Activated naive CD8-positive, alpha-beta T cell treated with anti-CD3 and anti-CD28 coated beads, Interleukin-2, amount 10 ng/mL, durations not matched to agents 7 days and 5 days (primary cell): ENCODE data around the gene KCNJ15. TPM values are rescaled to one million over a fixed set of nuclear protein-coding genes. Genes with fewer than 3 reads are reported as not detected.

Source experiments
- ATAC-seq: fragments of 150-1000 bp; cut with Tn5 transposase; one replicate; pipeline ENCODE4 v1.10.0; 2021; ENCODE audit warnings: low read depth, moderate library complexity
- POLR2A ChIA-PET: fragments of 350-600 bp; sonication (Branson Sonifier 250); formaldehyde crosslinking; loops from one replicate; lab custom pipeline; 2021; ENCODE audit warnings: antibody characterized with exemption; lab: Charles Lee
- DNase-seq: peaks from one replicate; pipeline ENCODE4 v3.0.0; 2021
- H3K27ac Mint-ChIP-seq: one replicate; pipeline ENCODE4 v1.8.0; 2022; ENCODE audit warnings: mild to moderate bottlenecking, mixed read lengths
- H3K27me3 Mint-ChIP-seq: one replicate; pipeline ENCODE4 v1.8.0; 2022; ENCODE audit warnings: mild to moderate bottlenecking, moderate library complexity, mixed read lengths
- H3K36me3 Mint-ChIP-seq: one replicate; pipeline ENCODE4 v1.8.0; 2021; ENCODE audit warnings: mild to moderate bottlenecking, mixed read lengths
- H3K4me1 Mint-ChIP-seq: one replicate; pipeline ENCODE4 v1.8.0; 2021; ENCODE audit warnings: mixed read lengths
- H3K4me3 Mint-ChIP-seq: one replicate; pipeline ENCODE4 v1.8.0; 2022; ENCODE audit warnings: mild to moderate bottlenecking, moderate library complexity, mixed read lengths
- H3K9me3 Mint-ChIP-seq: one replicate; pipeline ENCODE4 v1.8.0; 2021; ENCODE audit warnings: mixed read lengths
- total RNA-seq, 2 experiments: library from RNA; stranded (reverse); gene quantifications; one replicate each; pipeline ENCODE4 v1.2.3, GENCODE V29; 2021

KCNJ15 gene
- total RNA-seq, 2 experiments from 2014 or later, result not detected

DNA sequence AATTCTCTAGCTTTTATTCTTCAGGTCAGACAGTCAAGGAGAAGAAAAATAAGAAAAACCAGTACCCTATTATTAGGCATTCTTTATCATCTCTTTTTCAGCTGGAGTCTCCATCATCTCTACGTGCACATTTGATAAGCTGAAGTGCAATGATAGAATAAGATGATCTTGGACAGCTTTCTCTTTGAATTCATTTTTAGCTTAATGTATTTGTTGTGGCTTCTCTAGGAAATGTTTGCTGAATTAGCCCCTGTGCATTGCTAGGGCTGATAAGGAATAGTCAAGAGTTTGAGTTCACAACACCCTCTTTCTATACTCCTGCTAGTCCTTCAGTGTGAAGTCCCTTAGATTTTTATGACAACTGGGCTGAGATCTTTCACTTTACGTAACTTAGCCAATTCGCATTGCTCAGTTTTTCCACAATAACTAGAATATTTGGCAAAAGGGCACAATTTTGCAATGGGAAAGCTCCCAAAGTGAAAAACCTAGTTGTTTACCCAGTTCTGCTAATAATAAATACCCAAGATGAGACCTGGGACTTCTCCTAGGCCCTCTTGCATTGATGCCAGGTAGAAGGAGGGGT lies 7.0 kb upstream of the KCNJ15 start:
- Mint-ChIP-seq H3K27me3 (peaks cover 18% of the 10 kb centered on the region), H3K9me3 (peaks cover 6% of the 10 kb centered on the region), H3K4me1 (peaks cover 12% of the 10 kb centered on the region), H3K27ac (no peak overlapping the region), H3K4me3 (no peak overlapping the region), H3K36me3 (no peaks in the 10 kb centered on the region)
- no peak for DNase-seq
- POLR2A ChIA-PET, result no interaction called here
- ATAC-seq, result no peak

DNA sequence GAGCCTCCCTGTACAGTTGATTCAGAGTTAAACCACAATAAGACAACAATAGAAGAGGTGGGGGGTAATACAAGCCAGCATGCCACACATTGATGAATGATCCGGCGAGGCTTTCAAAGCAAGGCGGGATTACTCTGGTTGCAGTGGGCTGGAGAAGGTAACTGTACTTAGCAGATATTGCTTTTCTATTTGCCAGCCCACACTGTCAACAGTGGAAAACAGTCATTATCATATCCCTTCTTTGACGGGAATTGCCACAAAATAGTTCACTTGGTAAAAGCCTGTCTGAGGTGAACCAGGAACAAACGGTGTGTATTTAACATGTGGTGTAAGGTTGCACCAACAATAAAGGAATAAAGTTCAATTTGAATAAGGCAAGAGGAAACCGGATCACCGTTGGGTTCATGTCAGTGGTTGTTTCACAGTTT lies 5.8 kb upstream of the KCNJ15 start:
- H3K27ac Mint-ChIP-seq, result no peak overlapping the region
- H3K4me1 Mint-ChIP-seq, result peaks cover 5% of the 10 kb centered on the region
- peaks cover 24% of the 10 kb centered on the region for H3K27me3 Mint-ChIP-seq
- peaks cover 6% of the 10 kb centered on the region for H3K9me3 Mint-ChIP-seq
- H3K4me3 Mint-ChIP-seq, result no peak overlapping the region
- no peaks in the 10 kb centered on the region for H3K36me3 Mint-ChIP-seq
- DNase-seq (no peak), ATAC-seq (no peak)
- POLR2A ChIA-PET, result no interaction called here

DNA sequence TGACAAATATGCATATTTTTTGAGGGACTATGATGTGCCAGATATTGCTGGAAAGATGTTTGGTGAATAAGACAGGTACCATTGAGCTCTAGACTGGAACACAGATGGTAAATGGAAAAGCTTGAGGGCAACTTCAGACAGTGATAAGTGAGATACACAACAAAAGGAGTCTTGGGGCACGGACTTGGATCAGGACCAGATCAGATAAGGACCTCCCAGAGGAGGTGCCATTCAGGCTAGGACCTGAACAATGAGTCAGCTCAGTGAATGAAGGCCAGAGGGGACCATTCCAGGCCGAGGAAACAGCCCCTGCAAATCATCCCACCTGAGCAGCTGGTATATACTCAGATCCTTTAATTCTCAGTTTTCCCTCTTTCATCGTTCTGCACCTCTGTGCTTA lies 1.8 kb upstream of the KCNJ15 start:
- ATAC-seq (no peak), DNase-seq (no peak)
- H3K27me3 Mint-ChIP-seq, result peaks cover 39% of the 10 kb centered on the region
- POLR2A ChIA-PET, result no interaction called here
- H3K36me3 Mint-ChIP-seq, result no peaks in the 10 kb centered on the region
- no peak overlapping the region for H3K27ac Mint-ChIP-seq
- H3K4me3 Mint-ChIP-seq, result no peak overlapping the region
- H3K4me1 Mint-ChIP-seq, result no peaks in the 10 kb centered on the region
- H3K9me3 Mint-ChIP-seq, result no peaks in the 10 kb centered on the region

DNA sequence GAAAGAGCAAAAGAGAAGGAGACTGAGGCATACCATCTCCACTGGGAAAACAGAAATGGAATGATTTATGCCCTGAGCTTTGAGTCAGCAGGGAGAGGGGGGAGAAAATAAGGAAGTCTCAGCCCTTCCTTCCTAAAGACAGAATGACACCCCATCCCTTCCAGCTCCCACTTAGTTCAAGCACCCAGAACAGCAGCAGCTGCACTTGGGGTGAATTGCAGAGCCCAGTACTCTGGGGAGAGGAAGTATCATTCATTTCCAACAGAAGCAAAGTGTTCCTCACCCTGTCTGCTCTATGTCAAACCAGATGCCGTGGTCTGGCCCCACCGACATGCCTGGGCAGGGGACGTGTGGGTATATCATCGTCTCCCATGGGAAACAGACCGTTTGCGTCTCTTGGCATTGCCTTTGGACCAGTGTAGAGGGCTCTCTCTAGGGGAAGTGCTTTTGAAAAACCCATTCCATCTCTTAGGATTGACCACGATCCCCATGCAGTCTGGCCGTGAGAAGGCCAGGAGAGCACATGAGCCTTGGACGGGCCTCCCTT lies 1.1 kb upstream of the KCNJ15 start:
- ATAC-seq (no peak), DNase-seq (no peak)
- H3K27me3 Mint-ChIP-seq, result peaks cover 39% of the 10 kb centered on the region
- POLR2A ChIA-PET, result no interaction called here
- H3K27ac Mint-ChIP-seq, result no peak overlapping the region
- no peak overlapping the region for H3K4me3 Mint-ChIP-seq
- H3K9me3 Mint-ChIP-seq, result no peaks in the 10 kb centered on the region
- no peaks in the 10 kb centered on the region for H3K36me3 Mint-ChIP-seq
- H3K4me1 Mint-ChIP-seq, result no peaks in the 10 kb centered on the region

DNA sequence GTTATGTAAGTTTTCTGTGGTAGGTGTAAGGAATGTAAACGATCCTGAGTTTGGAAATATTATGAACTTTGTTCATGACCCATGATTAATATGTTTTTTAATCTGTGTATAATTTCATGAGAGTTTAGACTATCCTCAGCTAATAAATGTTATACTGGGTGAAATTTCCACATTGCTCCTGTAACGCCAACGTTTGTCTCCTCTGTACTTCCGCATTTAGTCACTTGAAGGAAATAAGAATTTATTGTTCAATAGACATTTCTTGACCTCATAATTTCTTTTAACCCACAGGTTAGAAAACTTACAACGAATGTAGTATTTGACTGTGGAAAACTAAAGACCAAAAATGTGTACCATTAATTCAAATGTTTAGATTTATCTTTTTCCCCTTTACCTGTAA lies 876 bp downstream of the KCNJ15 start:
- POLR2A ChIA-PET, result no interaction called here
- no peak for ATAC-seq
- no peaks in the 10 kb centered on the region for H3K4me1 Mint-ChIP-seq
- DNase-seq, result no peak
- no peak overlapping the region for H3K4me3 Mint-ChIP-seq
- no peak overlapping the region for H3K27ac Mint-ChIP-seq
- H3K27me3 Mint-ChIP-seq, result peaks cover 32% of the 10 kb centered on the region
- H3K9me3 Mint-ChIP-seq, result no peaks in the 10 kb centered on the region
- no peaks in the 10 kb centered on the region for H3K36me3 Mint-ChIP-seq

DNA sequence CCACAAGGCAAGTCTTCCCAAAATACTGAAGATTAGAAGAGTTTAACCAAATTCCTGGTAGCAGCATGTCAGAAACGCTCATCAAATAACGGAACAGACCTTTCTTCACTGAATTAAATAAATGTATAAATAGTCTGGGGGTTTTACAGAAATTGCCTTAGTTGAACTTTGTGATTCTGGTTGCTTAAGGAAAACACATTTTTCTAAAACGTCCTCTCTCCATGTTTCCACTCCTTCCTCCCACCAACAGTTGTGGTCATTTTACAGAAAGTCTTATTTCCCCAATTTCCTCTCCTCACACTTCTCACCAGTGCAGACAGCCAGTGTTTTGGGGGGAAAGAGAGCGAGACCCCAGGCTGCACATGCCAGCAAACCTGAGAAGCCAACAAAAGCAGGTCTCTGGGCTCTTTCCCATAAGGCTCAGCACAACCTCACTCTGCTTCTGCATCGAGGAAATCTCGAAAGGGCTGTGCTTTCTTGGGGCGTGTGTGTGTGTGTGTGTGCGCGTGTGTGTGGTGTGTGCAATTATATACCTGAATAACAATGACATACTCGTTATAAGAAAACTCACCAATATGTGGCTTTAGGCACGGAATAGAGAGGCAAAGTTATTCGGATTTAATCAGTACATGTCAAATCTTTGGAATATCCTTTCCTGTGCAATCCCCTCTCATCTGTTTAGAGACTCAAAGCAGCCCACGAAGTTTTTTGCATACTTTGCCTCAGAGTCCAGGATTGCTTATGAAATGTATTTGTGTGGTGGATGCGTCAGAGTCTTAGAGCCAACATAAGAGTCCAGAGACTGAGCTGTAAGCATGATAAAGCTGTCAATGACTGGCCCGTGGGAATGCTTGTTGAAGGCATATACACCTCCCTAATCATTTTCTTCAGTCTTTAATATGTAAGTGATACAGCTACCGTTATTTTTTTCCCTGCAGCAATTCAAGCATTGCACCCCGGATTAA lies 2.0 kb downstream of the KCNJ15 start:
- Mint-ChIP-seq H3K9me3 (no peaks in the 10 kb centered on the region), H3K27me3 (peaks cover 28% of the 10 kb centered on the region), H3K4me1 (no peaks in the 10 kb centered on the region), H3K27ac (no peak overlapping the region), H3K4me3 (no peak overlapping the region), H3K36me3 (no peaks in the 10 kb centered on the region)
- ATAC-seq, result no peak
- POLR2A ChIA-PET, result no interaction called here
- DNase-seq, result no peak

DNA sequence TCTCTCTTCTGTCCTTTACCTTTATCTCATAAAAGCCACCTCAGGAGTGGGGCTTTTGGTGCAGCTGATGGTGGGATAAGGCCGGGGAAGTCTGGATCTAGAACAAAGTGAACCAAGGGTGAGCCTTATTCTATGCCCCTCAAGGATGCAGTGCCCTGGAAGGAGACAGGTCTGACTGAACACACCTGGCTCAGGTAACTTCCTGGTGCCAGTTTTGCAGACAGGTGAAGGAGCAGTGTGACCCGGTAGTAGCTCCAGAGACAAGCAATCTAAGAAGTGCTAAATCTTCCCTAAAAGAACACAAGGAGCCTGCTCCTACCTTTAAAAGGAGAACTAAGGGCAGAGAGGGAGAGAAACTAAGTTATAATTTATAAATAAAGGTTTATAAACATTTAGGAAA lies 2.9 kb downstream of the KCNJ15 start:
- Mint-ChIP-seq H3K27ac (no peak overlapping the region), H3K4me1 (no peaks in the 10 kb centered on the region), H3K36me3 (no peaks in the 10 kb centered on the region), H3K4me3 (no peak overlapping the region), H3K9me3 (no peaks in the 10 kb centered on the region), H3K27me3 (peaks cover 28% of the 10 kb centered on the region)
- POLR2A ChIA-PET, result no interaction called here
- DNase-seq (no peak), ATAC-seq (no peak)

DNA sequence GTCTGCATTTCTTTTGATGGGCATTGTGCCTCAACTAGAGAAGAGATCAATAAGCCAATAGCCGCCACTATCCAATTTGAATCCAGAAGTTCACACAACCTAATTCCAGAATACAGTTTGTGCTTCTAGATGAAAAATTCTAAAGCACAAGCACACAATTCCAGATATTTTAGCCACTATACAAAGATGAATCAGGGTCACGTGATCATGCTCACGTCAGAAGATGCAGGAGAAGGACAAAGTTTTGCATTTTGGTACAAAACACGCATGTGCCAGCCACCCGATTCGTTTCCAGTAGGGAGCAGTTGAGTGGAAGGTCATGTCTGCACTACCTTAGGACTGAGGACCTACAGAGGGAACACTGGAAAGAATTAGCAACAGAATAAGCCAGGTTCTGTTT lies 3.6 kb downstream of the KCNJ15 start:
- H3K9me3 Mint-ChIP-seq, result no peaks in the 10 kb centered on the region
- ATAC-seq (no peak), DNase-seq (no peak)
- no peak overlapping the region for H3K4me3 Mint-ChIP-seq
- no peak overlapping the region for H3K27ac Mint-ChIP-seq
- H3K36me3 Mint-ChIP-seq, result no peaks in the 10 kb centered on the region
- H3K27me3 Mint-ChIP-seq, result peaks cover 23% of the 10 kb centered on the region
- POLR2A ChIA-PET, result no interaction called here
- H3K4me1 Mint-ChIP-seq, result no peaks in the 10 kb centered on the region

DNA sequence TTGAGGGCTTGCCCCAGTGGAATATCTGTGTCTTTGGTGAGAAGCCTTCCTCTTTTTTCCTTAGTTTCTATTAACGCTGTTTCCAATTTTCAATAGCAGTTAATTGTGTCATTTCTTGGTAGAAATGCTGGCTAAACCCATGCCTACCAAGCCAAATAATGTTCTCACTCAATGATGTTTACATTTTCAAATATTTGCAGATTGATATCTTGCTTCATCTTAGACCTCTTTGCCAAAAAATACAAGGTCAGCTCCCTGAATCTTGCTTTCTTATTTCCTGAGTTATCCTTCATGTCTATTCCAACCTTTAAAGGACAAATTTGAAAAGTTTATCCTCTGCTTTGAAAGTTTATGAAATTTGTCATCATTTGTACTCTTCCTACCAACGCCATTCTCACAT lies 5.1 kb downstream of the KCNJ15 start:
- Mint-ChIP-seq H3K4me1 (no peaks in the 10 kb centered on the region), H3K9me3 (no peaks in the 10 kb centered on the region), H3K27me3 (peaks cover 23% of the 10 kb centered on the region), H3K36me3 (no peaks in the 10 kb centered on the region), H3K4me3 (no peak overlapping the region), H3K27ac (no peak overlapping the region)
- POLR2A ChIA-PET, result no interaction called here
- ATAC-seq (no peak), DNase-seq (no peak)

DNA sequence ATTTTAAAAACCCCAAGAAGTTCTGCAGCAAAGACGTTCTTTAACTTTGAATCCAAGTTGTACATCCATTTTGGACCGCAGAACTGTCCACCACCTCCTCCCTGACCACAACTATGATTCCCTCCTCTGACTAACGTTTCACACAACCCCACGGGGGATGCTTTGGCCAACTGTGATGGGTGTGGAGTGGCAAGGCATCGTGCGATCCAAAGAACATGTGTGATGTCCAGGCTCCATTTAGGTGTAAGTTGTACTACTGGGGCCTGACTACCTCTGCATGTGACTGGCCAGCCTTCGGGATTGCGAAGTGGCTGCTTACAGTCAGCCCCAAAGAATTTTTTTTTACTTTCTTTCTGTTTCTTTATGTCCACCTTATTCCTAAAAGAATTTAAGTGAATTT lies 6.7 kb downstream of the KCNJ15 start:
- POLR2A ChIA-PET, result no interaction called here

DNA sequence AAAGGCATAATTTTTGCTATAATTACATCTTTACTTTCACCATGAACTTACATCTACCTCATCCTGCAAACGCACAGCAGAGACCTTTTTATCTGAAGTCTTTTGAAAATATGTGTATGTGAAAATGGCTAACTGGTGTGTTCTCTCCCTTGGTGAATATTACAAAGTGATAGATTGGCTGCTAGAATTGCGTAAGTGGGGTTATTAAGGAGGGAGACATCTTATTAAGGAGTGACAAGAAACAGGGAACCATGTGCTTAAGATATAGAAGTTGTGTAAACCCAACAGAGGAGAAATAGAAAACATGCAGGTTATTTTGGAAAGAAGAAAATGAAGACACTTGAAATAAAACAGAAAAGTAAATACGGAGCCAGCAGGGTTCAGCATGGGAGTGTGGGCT lies 7.8 kb downstream of the KCNJ15 start:
- no peaks in the 10 kb centered on the region for H3K4me1 Mint-ChIP-seq
- H3K27ac Mint-ChIP-seq, result no peak overlapping the region
- H3K27me3 Mint-ChIP-seq, result peaks cover 11% of the 10 kb centered on the region
- no peak overlapping the region for H3K4me3 Mint-ChIP-seq
- H3K36me3 Mint-ChIP-seq, result no peaks in the 10 kb centered on the region
- ATAC-seq, result no peak
- no peak for DNase-seq
- peaks cover 2% of the 10 kb centered on the region for H3K9me3 Mint-ChIP-seq
- POLR2A ChIA-PET, result no interaction called here

More for the DNA sequence above, 6.7 kb downstream of the KCNJ15 start:
- no peak for ATAC-seq
- H3K27me3 Mint-ChIP-seq, result peaks cover 14% of the 10 kb centered on the region
- H3K9me3 Mint-ChIP-seq, result peaks cover 2% of the 10 kb centered on the region
- H3K27ac Mint-ChIP-seq, result no peak overlapping the region
- H3K4me1 Mint-ChIP-seq, result no peaks in the 10 kb centered on the region
- DNase-seq, result no peak
- H3K4me3 Mint-ChIP-seq, result no peak overlapping the region
- no peaks in the 10 kb centered on the region for H3K36me3 Mint-ChIP-seq

DNA sequence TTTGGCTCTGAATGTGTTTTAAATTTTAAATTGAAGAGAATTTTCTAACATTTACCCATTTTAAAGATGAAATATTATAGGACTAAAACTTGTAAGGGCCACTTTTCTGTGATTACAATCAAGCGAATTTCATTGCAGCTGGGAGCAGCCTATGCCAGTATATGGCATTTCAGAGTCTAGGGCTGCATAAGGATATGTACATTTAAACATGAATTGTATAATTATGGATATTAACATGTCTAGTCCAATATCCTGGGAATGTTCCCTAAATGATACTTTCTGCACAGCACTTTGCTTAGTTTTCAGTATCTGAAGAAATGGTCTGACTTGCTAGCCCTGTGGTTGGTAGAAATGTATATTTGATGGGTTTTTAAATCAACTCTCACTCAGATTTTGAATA lies 8.4 kb downstream of the KCNJ15 start:
- ATAC-seq, result no peak
- peaks cover 2% of the 10 kb centered on the region for H3K9me3 Mint-ChIP-seq
- POLR2A ChIA-PET, result no interaction called here
- H3K4me1 Mint-ChIP-seq, result no peaks in the 10 kb centered on the region
- H3K36me3 Mint-ChIP-seq, result no peaks in the 10 kb centered on the region
- no peak for DNase-seq
- H3K27me3 Mint-ChIP-seq, result peaks cover 11% of the 10 kb centered on the region
- H3K27ac Mint-ChIP-seq, result no peak overlapping the region
- H3K4me3 Mint-ChIP-seq, result no peak overlapping the region

DNA sequence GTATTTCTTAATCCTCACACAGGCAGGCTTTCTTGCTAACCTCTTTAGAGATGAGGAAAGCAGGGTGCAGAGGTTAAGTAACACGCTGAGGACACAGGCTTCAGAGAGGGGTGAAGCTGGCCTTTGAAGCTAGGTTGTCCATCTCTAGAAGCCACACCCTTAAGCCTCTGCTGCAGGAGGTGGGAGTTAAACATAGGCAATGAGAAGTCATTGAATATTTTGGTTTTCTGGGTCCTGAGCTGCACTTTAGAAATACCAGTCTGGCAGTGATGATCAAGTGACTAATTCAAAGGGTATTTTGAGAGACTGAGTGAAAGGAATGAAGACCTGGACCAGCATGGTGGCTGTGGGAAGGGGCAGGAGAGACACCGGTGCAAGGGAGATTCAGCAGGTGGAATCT lies 9.9 kb downstream of the KCNJ15 start:
- H3K27me3 Mint-ChIP-seq, result peaks cover 11% of the 10 kb centered on the region
- no peaks in the 10 kb centered on the region for H3K36me3 Mint-ChIP-seq
- H3K9me3 Mint-ChIP-seq, result peaks cover 2% of the 10 kb centered on the region
- no peak overlapping the region for H3K27ac Mint-ChIP-seq
- POLR2A ChIA-PET, result no interaction called here
- no peaks in the 10 kb centered on the region for H3K4me1 Mint-ChIP-seq
- H3K4me3 Mint-ChIP-seq, result no peak overlapping the region
- ATAC-seq, result no peak
- DNase-seq, result no peak
